Melanocyte of skin (primary cell): ENCODE measurements around the gene KTN1. TPM values are rescaled to one million over a fixed set of nuclear protein-coding genes. Genes with fewer than 3 reads are reported as not detected.

Experiments
- small RNA-seq, 2 donors: library from RNA; depleted of rRNA; stranded (forward); fragments of <200 nt; gene quantifications; one replicate each; pipeline ENCODE3, GENCODE V24; 2012
- total RNA-seq, 2 donors: library from RNA; depleted of rRNA; stranded (reverse); fragments of >200 nt; gene quantifications; 2 replicates each; pipeline ENCODE4 v1.2.3, GENCODE V29; 2012

Gene KTN1
- 10 to 100 TPM; 53.6 to 57.8 TPM for total RNA-seq

GRCh38 chr14:55579724-55580469 lies at the start of gene KTN1:
Gene KTN1, plus strand, starts transcription at chr14:55580207. Its CDS starts 31,842 bp downstream, at chr14:55612049.

Small RNA genes within 50 kb of the gene (small RNA-seq; reads per million reads assigned to genes)
- 0 reads per million in 2 donors for gene RF00019

Other genes with a start within 250 kb of the KTN1 start
- gene ATG14, start 168.4 kb upstream of the KTN1 start, total RNA-seq = 10 to 100 TPM; 11.0 TPM
- gene TBPL2, start 139.6 kb upstream of the KTN1 start, total RNA-seq = not detected